ENCODE data around the gene CALHM2.
"Not testable (repeated sequence)": the region's sequence is repeated elsewhere in the genome, so short reads cannot be mapped to it uniquely, and the experiment has no call there.

DNA sequence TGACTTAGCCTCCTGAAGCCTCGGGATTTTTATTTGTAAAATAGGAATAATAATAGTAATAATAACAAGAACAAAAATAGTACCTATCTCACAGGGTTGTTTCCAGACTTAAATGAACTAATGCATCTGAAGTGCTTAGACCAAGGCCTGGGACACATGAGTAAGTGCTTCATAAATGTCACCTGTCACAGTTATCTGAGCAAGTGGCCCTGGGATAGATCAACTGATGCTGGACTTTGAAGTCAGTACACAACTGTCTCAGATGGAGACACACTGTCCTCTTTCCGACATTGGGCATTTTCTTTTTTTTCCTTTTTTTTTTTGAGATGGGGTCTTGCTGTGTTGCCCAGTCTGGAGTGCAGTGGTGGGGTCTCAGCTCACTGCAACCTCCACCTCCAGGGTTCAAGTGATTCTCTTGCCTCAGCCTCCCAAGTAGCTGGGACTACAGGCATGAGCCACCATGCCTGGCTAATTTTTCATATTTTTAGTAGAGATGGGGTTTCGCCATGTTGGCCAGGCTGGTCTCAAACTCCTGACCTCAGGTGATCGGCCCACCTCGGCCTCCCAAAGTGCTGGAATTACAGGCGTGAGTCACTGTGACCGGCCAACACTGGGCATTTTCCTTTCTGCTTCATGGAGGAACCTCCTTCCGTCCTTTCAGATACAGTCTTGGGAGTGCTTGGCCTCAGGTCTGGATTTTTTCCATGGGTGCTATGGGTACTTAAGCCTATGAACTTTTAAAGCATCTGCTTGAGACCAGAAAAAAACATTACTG is 34.7 kb upstream of the CALHM2 start:
- TF ChIP-seq EZH2 (IDR thresholded peaks at IDR 0.05; ENCODE audit: low read length): not testable (repeated sequence)
- TF ChIP-seq, protein P1, sequence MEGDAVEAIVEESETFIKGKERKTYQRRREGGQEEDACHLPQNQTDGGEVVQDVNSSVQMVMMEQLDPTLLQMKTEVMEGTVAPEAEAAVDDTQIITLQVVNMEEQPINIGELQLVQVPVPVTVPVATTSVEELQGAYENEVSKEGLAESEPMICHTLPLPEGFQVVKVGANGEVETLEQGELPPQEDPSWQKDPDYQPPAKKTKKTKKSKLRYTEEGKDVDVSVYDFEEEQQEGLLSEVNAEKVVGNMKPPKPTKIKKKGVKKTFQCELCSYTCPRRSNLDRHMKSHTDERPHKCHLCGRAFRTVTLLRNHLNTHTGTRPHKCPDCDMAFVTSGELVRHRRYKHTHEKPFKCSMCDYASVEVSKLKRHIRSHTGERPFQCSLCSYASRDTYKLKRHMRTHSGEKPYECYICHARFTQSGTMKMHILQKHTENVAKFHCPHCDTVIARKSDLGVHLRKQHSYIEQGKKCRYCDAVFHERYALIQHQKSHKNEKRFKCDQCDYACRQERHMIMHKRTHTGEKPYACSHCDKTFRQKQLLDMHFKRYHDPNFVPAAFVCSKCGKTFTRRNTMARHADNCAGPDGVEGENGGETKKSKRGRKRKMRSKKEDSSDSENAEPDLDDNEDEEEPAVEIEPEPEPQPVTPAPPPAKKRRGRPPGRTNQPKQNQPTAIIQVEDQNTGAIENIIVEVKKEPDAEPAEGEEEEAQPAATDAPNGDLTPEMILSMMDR (optimal IDR thresholded peaks at IDR 0.05 in 1 of 3, IDR thresholded peaks at IDR 0.05 in 1 of 3, conservative IDR thresholded peaks at IDR 0.05 in 1 of 3; ENCODE audit: extremely low read depth in 1 of 3, insufficient read depth in 2 of 3, low read length in 3 of 3): not testable (repeated sequence)

Data from keratinocyte (primary cell).